PC-3 (cell line): Measurements from ENCODE around the gene MYCL.

Source experiments
- EZH2 ChIP-seq: fragments of 300-600 bp; sonication (generic); IDR thresholded peaks from one replicate; pipeline ENCODE4 v1.6.1; 2017; ENCODE audit warnings: antibody characterized with exemption, mild to moderate bottlenecking, low read length; ENCODE audit not compliant: unreplicated experiment
- TF ChIP-seq, protein P1 (sequence below): fragments of 300-600 bp; sonication (generic); conservative IDR thresholded peaks from 2 replicates; pipeline ENCODE4 v1.5.1; 2017; ENCODE audit warnings: antibody characterized with exemption, low read depth, mild to moderate bottlenecking, low read length

DNA sequence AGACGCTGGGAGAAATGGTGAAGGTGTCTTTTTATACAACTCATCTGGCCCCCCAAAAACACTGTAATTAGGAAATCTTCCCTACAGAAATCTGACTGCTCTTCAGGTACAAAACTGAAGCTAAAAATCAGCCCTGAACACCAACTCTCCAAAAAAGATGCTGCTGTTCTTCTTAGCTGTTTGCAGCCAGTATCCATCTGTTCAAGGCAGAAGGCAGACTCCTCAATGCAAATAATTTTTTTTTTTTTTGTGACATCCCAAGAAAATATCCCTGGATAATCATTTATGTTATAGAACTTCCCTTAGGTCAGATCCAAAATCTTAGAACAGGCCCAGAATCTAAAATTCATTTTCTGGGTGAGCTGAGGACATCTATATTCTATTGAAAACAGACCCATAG is 54.9 kb downstream of the MYCL start:
- TF ChIP-seq, protein P1, sequence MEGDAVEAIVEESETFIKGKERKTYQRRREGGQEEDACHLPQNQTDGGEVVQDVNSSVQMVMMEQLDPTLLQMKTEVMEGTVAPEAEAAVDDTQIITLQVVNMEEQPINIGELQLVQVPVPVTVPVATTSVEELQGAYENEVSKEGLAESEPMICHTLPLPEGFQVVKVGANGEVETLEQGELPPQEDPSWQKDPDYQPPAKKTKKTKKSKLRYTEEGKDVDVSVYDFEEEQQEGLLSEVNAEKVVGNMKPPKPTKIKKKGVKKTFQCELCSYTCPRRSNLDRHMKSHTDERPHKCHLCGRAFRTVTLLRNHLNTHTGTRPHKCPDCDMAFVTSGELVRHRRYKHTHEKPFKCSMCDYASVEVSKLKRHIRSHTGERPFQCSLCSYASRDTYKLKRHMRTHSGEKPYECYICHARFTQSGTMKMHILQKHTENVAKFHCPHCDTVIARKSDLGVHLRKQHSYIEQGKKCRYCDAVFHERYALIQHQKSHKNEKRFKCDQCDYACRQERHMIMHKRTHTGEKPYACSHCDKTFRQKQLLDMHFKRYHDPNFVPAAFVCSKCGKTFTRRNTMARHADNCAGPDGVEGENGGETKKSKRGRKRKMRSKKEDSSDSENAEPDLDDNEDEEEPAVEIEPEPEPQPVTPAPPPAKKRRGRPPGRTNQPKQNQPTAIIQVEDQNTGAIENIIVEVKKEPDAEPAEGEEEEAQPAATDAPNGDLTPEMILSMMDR: no peak
- no peak for TF ChIP-seq EZH2
